Transverse colon (tissue), 4 donors: ENCODE results near the gene KIF21A. TPM values are rescaled to one million over a fixed set of nuclear protein-coding genes. Genes with fewer than 3 reads are reported as not detected.

Experiments
- DNase-seq: peaks from one replicate; pipeline ENCODE4 v3.0.0-alpha.2; 2019
- H3K27ac ChIP-seq, 4 donors: fragments of 200-600 bp; sonication (generic); 2 replicates each; pipeline ENCODE4 v1.5.1; 2016 to 2018; ENCODE audit warnings: inconsistent platforms in 4 of 4
- H3K27me3 ChIP-seq: fragments of 200-600 bp; sonication (generic); 2 replicates; pipeline ENCODE4 v1.5.1; 2017; ENCODE audit warnings: inconsistent platforms
- H3K36me3 ChIP-seq, 4 donors: fragments of 200-600 bp; sonication (generic); 2 replicates each; pipeline ENCODE4 v1.5.1; 2017 to 2019; ENCODE audit warnings: inconsistent platforms in 4 of 4
- H3K4me1 ChIP-seq, 4 donors: fragments of 200-600 bp; sonication (generic); 2 replicates each; pipeline ENCODE4 v1.5.1; 2017 to 2020; ENCODE audit warnings: inconsistent platforms in 4 of 4
- H3K4me3 ChIP-seq, 4 donors: fragments of 200-600 bp; sonication (generic); 1 replicate in 1 of 4; 2 replicates in 3 of 4; pipeline versions ENCODE4 v1.5.1 to v1.6.1; 2017 to 2019; ENCODE audit warnings: inconsistent platforms in 4 of 4
- H3K9me3 ChIP-seq, 2 donors: fragments of 200-600 bp; sonication (generic); 2 replicates each; pipeline ENCODE4 v1.5.1; 2017 to 2019; ENCODE audit warnings: inconsistent platforms in 2 of 2
- CTCF ChIP-seq, 5 experiments: fragments of 200-600 bp in 3 of 5; fragments of 450-650 bp in 2 of 5; sonication (generic) in 3 of 5; IDR thresholded peaks; 1 replicate in 2 of 5; 2 replicates in 3 of 5; pipeline ENCODE4 v1.5.1; 2016 to 2017; ENCODE audit warnings: antibody characterized with exemption in 5 of 5, inconsistent platforms in 3 of 5, mild to moderate bottlenecking in 2 of 5, moderate library complexity in 1 of 5
- EP300 ChIP-seq: sonication (generic); formaldehyde crosslinking; IDR thresholded peaks from one replicate; pipeline ENCODE4 v1.6.1; 2017; ENCODE audit warnings: antibody characterized with exemption, low read depth
- POLR2A ChIP-seq: fragments of 450-650 bp; IDR thresholded peaks from one replicate; pipeline ENCODE4 v1.6.1; 2016; ENCODE audit warnings: antibody characterized with exemption, mild to moderate bottlenecking, moderate library complexity
- POLR2AphosphoS5 ChIP-seq, 3 donors: sonication (generic); formaldehyde crosslinking; IDR thresholded peaks; one replicate each; pipeline ENCODE4 v1.6.1; 2016; ENCODE audit warnings: antibody characterized with exemption in 3 of 3
- WGBS, 2 donors: methylation state at CpG; one replicate each; pipeline ENCODE4 v1.1.5; 2018; ENCODE audit warnings: low coverage in 1 of 2; 5-methylcytosine and 5-hydroxymethylcytosine counted together
- in situ Hi-C, 4 donors: fragments of 200-750 bp; cut with MboI; loops; one replicate each; pipeline versions ENCODE4 v1.15.0 to v1.15.1; 2017; ENCODE audit warnings: low sequenced_read_pairs in 3 of 4, low pct_ligation_motif_present in 1 of 4, low pct_unique_long_range_greater_than_20kb in 1 of 4
- intact Hi-C: fragments of 100-400 bp; cut with DNase I; formaldehyde crosslinking; loops from one replicate; pipeline ENCODE4 v1.15.1; 2023; ENCODE audit warnings: low total_unique reads
- total RNA-seq, 4 donors: library from RNA; depleted of rRNA; stranded (reverse); fragments of >200 nt; gene quantifications; one replicate each; pipeline ENCODE4 v1.1.0, GENCODE V29; 2016

The KIF21A gene
- total RNA-seq, 4 donors from 2014 or later, result 23.6 to 40.6 (median 31.9) TPM

GRCh38 chr12:39393890-39394289 is 49.0 kb downstream of the KIF21A start:
- Histone ChIP-seq H3K4me1 (peaks cover 0 to 8% (median 3%) of the 10 kb centered on the region in 4 donors), H3K27me3 (no peaks in the 10 kb centered on the region), H3K4me3 (no peak overlapping the region), H3K9me3 (no peaks in the 10 kb centered on the region), H3K27ac (no peak overlapping the region), H3K36me3 (no peaks in the 10 kb centered on the region)
- no peak for TF ChIP-seq POLR2A
- no peak for TF ChIP-seq POLR2AphosphoS5 (IDR thresholded peaks at IDR 0.05)
- no peak for TF ChIP-seq CTCF (IDR thresholded peaks at IDR 0.05)
- no peak for TF ChIP-seq EP300
- DNase-seq, result no peak
- intact Hi-C loops, result no loop called here
- WGBS, 2 donors, result 78 to 80% methylated on average over 4 to 5 of the region's 5 CpGs
- in situ Hi-C loops, result no loop called here

- no peak for DNase-seq
- Histone ChIP-seq H3K27me3 (no peaks in the 10 kb centered on the region), H3K4me1 (peaks cover 0 to 8% (median 3%) of the 10 kb centered on the region in 4 donors), H3K27ac (no peak overlapping the region), H3K36me3 (no peaks in the 10 kb centered on the region), H3K4me3 (no peak overlapping the region), H3K9me3 (no peaks in the 10 kb centered on the region)
- in situ Hi-C loops, result no loop called here
- intact Hi-C loops, result no loop called here
- WGBS, 2 donors, result 95 to 100% methylated on average over 2 of the region's 2 CpGs
- TF ChIP-seq CTCF (IDR thresholded peaks at IDR 0.05), result no peak
- TF ChIP-seq POLR2A, result no peak
- no peak for TF ChIP-seq POLR2AphosphoS5 (IDR thresholded peaks at IDR 0.05)
- no peak for TF ChIP-seq EP300
Measured at GRCh38 chr12:39393179-39393578, 49.7 kb downstream of the KIF21A start.

- intact Hi-C loops (no loop called here), in situ Hi-C loops (no loop called here)
- TF ChIP-seq POLR2A, result no peak
- no peak for TF ChIP-seq CTCF (IDR thresholded peaks at IDR 0.05)
- no peak for TF ChIP-seq EP300
- TF ChIP-seq POLR2AphosphoS5 (IDR thresholded peaks at IDR 0.05), result no peak
- Histone ChIP-seq H3K4me3 (no peak overlapping the region), H3K27me3 (no peaks in the 10 kb centered on the region), H3K4me1 (peaks cover 0 to 8% (median 3%) of the 10 kb centered on the region in 4 donors), H3K36me3 (no peaks in the 10 kb centered on the region), H3K9me3 (no peaks in the 10 kb centered on the region), H3K27ac (no peak overlapping the region)
- DNase-seq, result peak; percentile 15
- WGBS, 2 donors, result 82 to 100% methylated on average over 1 of the region's 1 CpG
Measured at GRCh38 chr12:39392154-39392925, 50.6 kb downstream of the KIF21A start.

GRCh38 chr12:39390752-39391151 is 52.2 kb downstream of the KIF21A start:
- no peaks in the 10 kb centered on the region for H3K36me3 ChIP-seq
- H3K4me1 ChIP-seq, result peaks cover 0 to 8% (median 3%) of the 10 kb centered on the region in 4 donors
- no peaks in the 10 kb centered on the region for H3K27me3 ChIP-seq
- no peak for TF ChIP-seq POLR2AphosphoS5 (IDR thresholded peaks at IDR 0.05)
- no peak for TF ChIP-seq POLR2A
- TF ChIP-seq CTCF (IDR thresholded peaks at IDR 0.05), result no peak
- no peak for TF ChIP-seq EP300
- no peaks in the 10 kb centered on the region for H3K9me3 ChIP-seq
- in situ Hi-C loops (no loop called here), intact Hi-C loops (no loop called here)
- no peak overlapping the region for H3K27ac ChIP-seq
- no peak overlapping the region for H3K4me3 ChIP-seq
- no peak for DNase-seq
